ENCODE results near the gene CLPTM1.
A peak's percentile ranks its signal among the peaks of the same experiment; 100 is the strongest.

Gene CLPTM1

GRCh38 chr19:45010306-45010705, 55.1 kb downstream of the CLPTM1 start:
- DNase-seq (ENCODE audit: low spot score): no peak

GRCh38 chr19:45011959-45012358, 56.8 kb downstream of the CLPTM1 start:
- DNase-seq (ENCODE audit: low spot score): no peak

GRCh38 chr19:45016388-45017314, 61.5 kb downstream of the CLPTM1 start:
- peak; percentile 84 for DNase-seq (ENCODE audit: low spot score)

- no peak for DNase-seq (ENCODE audit: low spot score)
Measured at GRCh38 chr19:45019187-45019586, 64.0 kb downstream of the CLPTM1 start.

- DNase-seq (ENCODE audit: low spot score): no peak
Measured at GRCh38 chr19:45020071-45020470, 64.9 kb downstream of the CLPTM1 start.

GRCh38 chr19:45021971-45022370, 66.8 kb downstream of the CLPTM1 start:
- DNase-seq (ENCODE audit: low spot score): no peak

- no peak for DNase-seq (ENCODE audit: low spot score)
Measured at GRCh38 chr19:45023048-45023447, 67.9 kb downstream of the CLPTM1 start.

GRCh38 chr19:45025264-45025663, 70.1 kb downstream of the CLPTM1 start:
- no peak for DNase-seq (ENCODE audit: low spot score)

- no peak for DNase-seq (ENCODE audit: low spot score)
Measured at GRCh38 chr19:45027371-45027770, 72.2 kb downstream of the CLPTM1 start.

- DNase-seq (ENCODE audit: low spot score): no peak
Measured at GRCh38 chr19:45030825-45031224, 75.6 kb downstream of the CLPTM1 start.

- no peak for DNase-seq (ENCODE audit: low spot score)
Measured at GRCh38 chr19:45032421-45032820, 77.2 kb downstream of the CLPTM1 start.

GRCh38 chr19:45035755-45036154, 80.6 kb downstream of the CLPTM1 start:
- no peak for DNase-seq (ENCODE audit: low spot score)

- DNase-seq (ENCODE audit: low spot score): no peak
Measured at GRCh38 chr19:45037393-45038169, 82.4 kb downstream of the CLPTM1 start.

GRCh38 chr19:45038931-45039893, 84.0 kb downstream of the CLPTM1 start, which contains the start of gene CLASRP:
CLASRP (plus strand) TSS chr19:45039045; CDS start chr19:45040213, 1,168 bp downstream.
- DNase-seq (ENCODE audit: low spot score): peak; percentile 91

GRCh38 chr19:45040059-45040771, 85.0 kb downstream of the CLPTM1 start:
- no peak for DNase-seq (ENCODE audit: low spot score)

- no peak for DNase-seq (ENCODE audit: low spot score)
Measured at GRCh38 chr19:45041125-45041524, 85.9 kb downstream of the CLPTM1 start.
